IMR-90 (cell line): ENCODE measurements around the gene CD38. TPM values are rescaled to one million over a fixed set of nuclear protein-coding genes. Genes with fewer than 3 reads are reported as not detected.

Experiments used
- ATAC-seq: fragments of 200-7000 bp; cut with Tn5 transposase; 2 replicates; pipeline ENCODE4 v1.9.1; 2020; ENCODE audit warnings: low read depth, mild to moderate bottlenecking, moderate library complexity
- BruUV-seq: library from RNA; stranded (reverse); fragments of 400-500 nt; replicated peaks from 2 replicates; lab custom pipeline; 2021; lab: Mats Ljungman, UMichigan
- CTCF ChIA-PET: fragments of 300-600 bp; formaldehyde crosslinking; extraction: SDS; loops from one replicate; lab custom pipeline; 2021; ENCODE audit warnings: antibody characterized with exemption; lab: Yijun Ruan, JAX
- POLR2A ChIA-PET: fragments of 300-600 bp; sonication (Branson Sonifier 250); formaldehyde crosslinking; loops from one replicate; lab custom pipeline; 2022; ENCODE audit warnings: antibody characterized with exemption; ENCODE audit not compliant: unreplicated experiment; lab: Charles Lee
- DNase-seq: peaks from one replicate; pipeline ENCODE4 v3.0.0; 2013
- H2AFZ ChIP-seq: replicated peaks from 2 replicates; pipeline ENCODE3; 2013; ENCODE audit warnings: low read length, mild to moderate bottlenecking; ENCODE audit not compliant: poor library complexity
- H2AK5ac ChIP-seq: 2 replicates; pipeline ENCODE4 v1.6.1; 2013; ENCODE audit warnings: low read depth, low read length, inconsistent platforms
- H2AK9ac ChIP-seq: replicated peaks from 2 replicates; pipeline ENCODE3; 2013; ENCODE audit warnings: mild to moderate bottlenecking, low read depth, low read length, moderate library complexity; ENCODE audit not compliant: poor library complexity
- H2BK120ac ChIP-seq: 2 replicates; pipeline ENCODE4 v1.6.1; 2013; ENCODE audit warnings: low read depth, low read length, inconsistent platforms
- H2BK15ac ChIP-seq: 3 replicates; pipeline ENCODE4 v1.6.1; 2013; ENCODE audit warnings: low read depth, low read length, inconsistent platforms
- H2BK20ac ChIP-seq: 2 replicates; pipeline ENCODE4 v1.6.1; 2013; ENCODE audit warnings: low read depth, mild to moderate bottlenecking, inconsistent platforms, low read length, moderate library complexity
- H2BK5ac ChIP-seq: 2 replicates; pipeline ENCODE4 v1.6.1; 2013; ENCODE audit warnings: mild to moderate bottlenecking, low read depth, low read length, inconsistent platforms; ENCODE audit not compliant: poor library complexity, severe bottlenecking
- H3K14ac ChIP-seq: replicated peaks from 2 replicates; pipeline ENCODE4 v1.6.1; 2013; ENCODE audit warnings: low read depth, low read length, inconsistent platforms
- H3K18ac ChIP-seq: 2 replicates; pipeline ENCODE4 v1.6.1; 2013; ENCODE audit warnings: low read depth, low read length, control low read depth
- H3K23ac ChIP-seq: 2 replicates; pipeline ENCODE4 v1.6.1; 2013; ENCODE audit warnings: low read depth, low read length, inconsistent platforms
- H3K27ac ChIP-seq: 2 replicates; pipeline ENCODE4 v1.5.1; 2013; ENCODE audit warnings: mild to moderate bottlenecking, control low read depth, low read length; ENCODE audit not compliant: insufficient read depth
- H3K27me3 ChIP-seq: 2 replicates; pipeline ENCODE4 v1.6.1; 2013; ENCODE audit warnings: low read length; ENCODE audit not compliant: control insufficient read depth, insufficient read depth
- H3K36me3 ChIP-seq: 2 replicates; pipeline ENCODE4 v1.6.1; 2013; ENCODE audit warnings: low read length, mixed read lengths; ENCODE audit not compliant: control insufficient read depth, insufficient read depth
- H3K4ac ChIP-seq: 2 replicates; pipeline ENCODE4 v1.6.1; 2013; ENCODE audit warnings: low read depth, low read length, inconsistent platforms
- H3K4me1 ChIP-seq: 2 replicates; pipeline ENCODE4 v1.6.1; 2013; ENCODE audit warnings: low read length, mixed read lengths; ENCODE audit not compliant: control insufficient read depth, insufficient read depth
- H3K4me2 ChIP-seq: 2 replicates; pipeline ENCODE4 v1.6.1; 2013; ENCODE audit warnings: low read depth, mild to moderate bottlenecking, control low read depth, low read length, moderate library complexity
- H3K4me3 ChIP-seq: 2 replicates; pipeline ENCODE4 v1.5.1; 2013; ENCODE audit warnings: low read depth, mild to moderate bottlenecking, control low read depth, low read length, moderate library complexity; ENCODE audit not compliant: insufficient read depth
- H3K56ac ChIP-seq: 2 replicates; pipeline ENCODE4 v1.6.1; 2013; ENCODE audit warnings: low read length, inconsistent platforms; ENCODE audit not compliant: insufficient read depth; ENCODE audit errors: extremely low read depth
- H3K79me1 ChIP-seq, 2 experiments: 2 replicates each; pipeline ENCODE4 v1.6.1; 2013; ENCODE audit warnings: low read length in 2 of 2, inconsistent platforms in 1 of 2, low read depth in 1 of 2
- H3K9ac ChIP-seq: 2 replicates; pipeline ENCODE4 v1.6.1; 2013; ENCODE audit warnings: low read depth, low read length, control low read depth
- H3K9me1 ChIP-seq: 2 replicates; pipeline ENCODE4 v1.6.1; 2013; ENCODE audit warnings: low read length, inconsistent platforms; ENCODE audit not compliant: insufficient read depth
- H3K9me3 ChIP-seq: 2 replicates; pipeline ENCODE4 v1.6.1; 2013; ENCODE audit warnings: low read length; ENCODE audit not compliant: control insufficient read depth, insufficient read depth
- H4K20me1 ChIP-seq: 2 replicates; pipeline ENCODE4 v1.6.1; 2013; ENCODE audit warnings: low read length, inconsistent platforms; ENCODE audit not compliant: insufficient read depth
- H4K5ac ChIP-seq: 2 replicates; pipeline ENCODE4 v1.6.1; 2013; ENCODE audit warnings: mild to moderate bottlenecking, low read depth, low read length, control low read depth
- H4K8ac ChIP-seq, 2 experiments: 2 replicates each; pipeline ENCODE4 v1.6.1; 2013; ENCODE audit warnings: low read depth in 2 of 2, low read length in 2 of 2, control low read depth in 1 of 2, inconsistent platforms in 1 of 2
- H4K91ac ChIP-seq: 2 replicates; pipeline ENCODE4 v1.6.1; 2013; ENCODE audit warnings: low read depth, low read length, inconsistent platforms; ENCODE audit not compliant: insufficient read depth
- BHLHE40 ChIP-seq: fragments of 150-350 bp; IDR thresholded peaks from 2 replicates; pipeline ENCODE4 v1.6.1; 2016; ENCODE audit warnings: mild to moderate bottlenecking, low read depth, low read length
- CEBPB ChIP-seq: IDR thresholded peaks from 2 replicates; pipeline ENCODE4 v1.6.1; 2012; ENCODE audit warnings: low read depth, low read length, improper control_type of control experiment
- CHD1 ChIP-seq: IDR thresholded peaks from 2 replicates; pipeline ENCODE4 v1.6.1; 2012; ENCODE audit warnings: low read depth, low read length, improper control_type of control experiment
- FOS ChIP-seq: fragments of 150-350 bp; IDR thresholded peaks from 2 replicates; pipeline ENCODE4 v1.6.1; 2016; ENCODE audit warnings: low read depth, low read length
- MAFK ChIP-seq: IDR thresholded peaks from 2 replicates; pipeline ENCODE4 v1.6.1; 2012; ENCODE audit warnings: low read depth, low read length, improper control_type of control experiment
- MAZ ChIP-seq: IDR thresholded peaks from 2 replicates; pipeline ENCODE4 v1.6.1; 2012; ENCODE audit warnings: low read depth, mild to moderate bottlenecking, low read length, improper control_type of control experiment, moderate library complexity, borderline replicate concordance
- MXI1 ChIP-seq: IDR thresholded peaks from 2 replicates; pipeline ENCODE4 v1.6.1; 2012; ENCODE audit warnings: low read depth, mild to moderate bottlenecking, low read length, moderate library complexity, borderline replicate concordance
- NFE2L2 ChIP-seq: fragments of 150-350 bp; IDR thresholded peaks from 2 replicates; pipeline ENCODE4 v1.6.1; 2016; ENCODE audit warnings: low read depth, mild to moderate bottlenecking, low read length
- POLR2A ChIP-seq: IDR thresholded peaks from 2 replicates; pipeline ENCODE4 v1.6.1; 2012; ENCODE audit warnings: mild to moderate bottlenecking, low read depth, low read length
- RAD21 ChIP-seq: IDR thresholded peaks from 2 replicates; pipeline ENCODE4 v1.6.1; 2012; ENCODE audit warnings: low read length, improper control_type of control experiment
- RCOR1 ChIP-seq: IDR thresholded peaks from 2 replicates; pipeline ENCODE4 v1.6.1; 2012; ENCODE audit warnings: mild to moderate bottlenecking, low read length, improper control_type of control experiment; ENCODE audit not compliant: insufficient replicate concordance
- RFX5 ChIP-seq: IDR thresholded peaks from 2 replicates; pipeline ENCODE4 v1.8.0; 2012; ENCODE audit warnings: low read depth, mild to moderate bottlenecking, low read length, moderate library complexity
- SMC3 ChIP-seq: fragments of 150-350 bp; IDR thresholded peaks from 2 replicates; pipeline ENCODE4 v1.6.1; 2016; ENCODE audit warnings: low read depth, mild to moderate bottlenecking, antibody characterized with exemption, low read length, moderate library complexity
- WGBS, 2 experiments: methylation state at CpG; one replicate each; pipeline versions ENCODE4 v1.1.5 to v1.1.7; 2013; ENCODE audit warnings: missing lambda C conversion rate in 2 of 2; ENCODE audit not compliant: insufficient read length in 1 of 2; ENCODE audit errors: extremely low coverage in 2 of 2; 5-methylcytosine and 5-hydroxymethylcytosine counted together
- dilution Hi-C: fragments of 300-500 bp; cut with HindIII; formaldehyde crosslinking; loops from one replicate; pipeline ENCODE4 v1.14.3; 2018; ENCODE audit warnings: low sequenced_read_pairs; ENCODE audit not compliant: unreplicated experiment
- in situ Hi-C: fragments of 300-500 bp; cut with MboI; formaldehyde crosslinking; loops from 3 replicates; pipeline ENCODE4 v1.14.3; 2019; ENCODE audit warnings: low sequenced_read_pairs, inconsistent platforms, mixed read lengths
- intact Hi-C: fragments of 100-400 bp; cut with micrococcal nuclease; formaldehyde crosslinking; loops from 2 replicates; pipeline ENCODE4 v1.10.0; 2022
- polyA plus RNA-seq, 3 experiments: library from polyadenylated mRNA; depleted of rRNA; stranded (reverse); fragments of >200 nt; gene quantifications; 2 replicates each; pipeline ENCODE4 v1.2.3, GENCODE V29; 2012; ENCODE audit warnings: low replicate concordance in 1 of 3
- total RNA-seq: library from RNA; depleted of rRNA; stranded (reverse); fragments of >200 nt; gene quantifications from 2 replicates; pipeline ENCODE4 v1.2.3, GENCODE V29; 2012
- TF ChIP-seq, protein P1 (sequence below): conservative IDR thresholded peaks from 2 replicates; pipeline ENCODE4 v1.5.1; 2012; ENCODE audit warnings: mild to moderate bottlenecking, low read depth, low read length, improper control_type of control experiment
- TF ChIP-seq, protein P2 (sequence below): fragments of 150-350 bp; IDR thresholded peaks from 2 replicates; pipeline ENCODE4 v1.6.1; 2017; ENCODE audit warnings: mild to moderate bottlenecking, antibody characterized with exemption, low read length, low read depth
- TF ChIP-seq, protein P3 (sequence below): fragments of 150-350 bp; IDR thresholded peaks from 2 replicates; pipeline ENCODE4 v1.6.1; 2016; ENCODE audit warnings: low read depth, mild to moderate bottlenecking, low read length, moderate library complexity, borderline replicate concordance

Gene CD38
- total and polyA plus RNA-seq, 2 of the 4 experiments (the other 2 are of a cell fraction), result not detected

DNA sequence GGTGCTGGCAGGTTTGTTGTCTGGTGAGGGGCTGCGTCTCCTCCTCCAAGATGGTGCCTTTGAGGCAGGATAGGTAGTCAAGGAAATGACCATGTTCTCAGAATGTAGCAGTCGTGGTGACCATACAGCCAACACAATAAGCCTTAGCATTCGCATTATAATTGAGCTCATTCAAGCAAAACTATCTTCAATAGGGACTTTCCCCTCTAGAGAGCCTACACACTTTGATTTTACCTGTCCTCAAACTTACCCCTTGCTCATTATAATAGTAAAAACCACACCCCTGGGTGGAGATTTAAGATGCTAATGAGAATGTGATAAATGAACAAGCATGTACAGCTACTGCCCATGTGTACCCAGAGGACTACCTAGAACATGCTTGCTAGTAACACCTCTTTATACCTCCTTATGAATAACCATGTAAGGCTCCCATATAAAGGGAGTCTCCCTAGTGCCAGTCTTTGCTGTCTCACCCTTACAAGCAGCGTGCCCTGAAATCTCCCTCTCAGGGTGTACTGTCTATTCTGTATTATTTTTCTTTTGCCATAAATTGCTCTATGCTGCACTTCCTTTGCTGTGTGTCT lies 112.2 kb downstream of the CD38 start:
- Histone ChIP-seq H2AFZ (no peak overlapping the region), H2BK20ac (no peak overlapping the region), H3K9ac (no peak overlapping the region), H3K56ac (no peak overlapping the region), H3K4me2 (no peak overlapping the region), H3K27me3 (peaks cover 22% of the 10 kb centered on the region), H3K14ac (no peak overlapping the region), H2BK120ac (no peak overlapping the region), H2BK15ac (no peak overlapping the region), H3K27ac (no peak overlapping the region), H4K8ac (no peak overlapping the region), H2AK9ac (no peak overlapping the region), H4K20me1 (no peaks in the 10 kb centered on the region), H3K36me3 (no peaks in the 10 kb centered on the region), H2AK5ac (no peak overlapping the region), H3K4ac (no peak overlapping the region), H3K18ac (no peak overlapping the region), H3K4me1 (peaks cover 5% of the 10 kb centered on the region; the same call in 1 of the 2 replicates), H3K9me1 (peaks cover 3% of the 10 kb centered on the region; the same call in 1 of the 2 replicates), H3K79me1 (no peaks in the 10 kb centered on the region), H4K91ac (no peak overlapping the region), H2BK5ac (no peak overlapping the region), H3K23ac (no peak overlapping the region), H3K9me3 (no peaks in the 10 kb centered on the region), H4K5ac (no peak overlapping the region), H3K4me3 (no peak overlapping the region)
- WGBS, 2 experiments, result no CpG with 5 or more reads among the region's 4 CpGs
- dilution Hi-C loops (no loop called here), in situ Hi-C loops (no loop called here), intact Hi-C loops (no loop called here)
- ATAC-seq (no peak), DNase-seq (no peak)
- POLR2A ChIA-PET, result no interaction called here
- TF ChIP-seq MXI1 (no peak), RAD21 (no peak), RCOR1 (no peak), NFE2L2 (no peak), SMC3 (no peak), RFX5 (no peak), FOS (no peak), POLR2A (no peak), CEBPB (no peak), MAFK (no peak), CHD1 (no peak), BHLHE40 (no peak), MAZ (no peak)
- TF ChIP-seq, protein P1, sequence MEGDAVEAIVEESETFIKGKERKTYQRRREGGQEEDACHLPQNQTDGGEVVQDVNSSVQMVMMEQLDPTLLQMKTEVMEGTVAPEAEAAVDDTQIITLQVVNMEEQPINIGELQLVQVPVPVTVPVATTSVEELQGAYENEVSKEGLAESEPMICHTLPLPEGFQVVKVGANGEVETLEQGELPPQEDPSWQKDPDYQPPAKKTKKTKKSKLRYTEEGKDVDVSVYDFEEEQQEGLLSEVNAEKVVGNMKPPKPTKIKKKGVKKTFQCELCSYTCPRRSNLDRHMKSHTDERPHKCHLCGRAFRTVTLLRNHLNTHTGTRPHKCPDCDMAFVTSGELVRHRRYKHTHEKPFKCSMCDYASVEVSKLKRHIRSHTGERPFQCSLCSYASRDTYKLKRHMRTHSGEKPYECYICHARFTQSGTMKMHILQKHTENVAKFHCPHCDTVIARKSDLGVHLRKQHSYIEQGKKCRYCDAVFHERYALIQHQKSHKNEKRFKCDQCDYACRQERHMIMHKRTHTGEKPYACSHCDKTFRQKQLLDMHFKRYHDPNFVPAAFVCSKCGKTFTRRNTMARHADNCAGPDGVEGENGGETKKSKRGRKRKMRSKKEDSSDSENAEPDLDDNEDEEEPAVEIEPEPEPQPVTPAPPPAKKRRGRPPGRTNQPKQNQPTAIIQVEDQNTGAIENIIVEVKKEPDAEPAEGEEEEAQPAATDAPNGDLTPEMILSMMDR, result no peak
- TF ChIP-seq, protein P2, sequence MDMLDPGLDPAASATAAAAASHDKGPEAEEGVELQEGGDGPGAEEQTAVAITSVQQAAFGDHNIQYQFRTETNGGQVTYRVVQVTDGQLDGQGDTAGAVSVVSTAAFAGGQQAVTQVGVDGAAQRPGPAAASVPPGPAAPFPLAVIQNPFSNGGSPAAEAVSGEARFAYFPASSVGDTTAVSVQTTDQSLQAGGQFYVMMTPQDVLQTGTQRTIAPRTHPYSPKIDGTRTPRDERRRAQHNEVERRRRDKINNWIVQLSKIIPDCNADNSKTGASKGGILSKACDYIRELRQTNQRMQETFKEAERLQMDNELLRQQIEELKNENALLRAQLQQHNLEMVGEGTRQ, result no peak
- TF ChIP-seq, protein P3, sequence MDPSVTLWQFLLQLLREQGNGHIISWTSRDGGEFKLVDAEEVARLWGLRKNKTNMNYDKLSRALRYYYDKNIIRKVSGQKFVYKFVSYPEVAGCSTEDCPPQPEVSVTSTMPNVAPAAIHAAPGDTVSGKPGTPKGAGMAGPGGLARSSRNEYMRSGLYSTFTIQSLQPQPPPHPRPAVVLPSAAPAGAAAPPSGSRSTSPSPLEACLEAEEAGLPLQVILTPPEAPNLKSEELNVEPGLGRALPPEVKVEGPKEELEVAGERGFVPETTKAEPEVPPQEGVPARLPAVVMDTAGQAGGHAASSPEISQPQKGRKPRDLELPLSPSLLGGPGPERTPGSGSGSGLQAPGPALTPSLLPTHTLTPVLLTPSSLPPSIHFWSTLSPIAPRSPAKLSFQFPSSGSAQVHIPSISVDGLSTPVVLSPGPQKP, result no peak
- BruUV-seq, result no TSS peak
- CTCF ChIA-PET, result no interaction called here
